GM21515 (cell line): ENCODE results near the gene SLC2A9.
"Not testable (repeated sequence)": the region's sequence is repeated elsewhere in the genome, so short reads cannot be mapped to it uniquely, and the experiment has no call there.

Source experiments
- ATAC-seq: cut with Tn5 transposase; IDR thresholded peaks from one replicate; pipeline ENCODE4 v1.9.1; 2021; ENCODE audit not compliant: unreplicated experiment

The SLC2A9 gene

DNA sequence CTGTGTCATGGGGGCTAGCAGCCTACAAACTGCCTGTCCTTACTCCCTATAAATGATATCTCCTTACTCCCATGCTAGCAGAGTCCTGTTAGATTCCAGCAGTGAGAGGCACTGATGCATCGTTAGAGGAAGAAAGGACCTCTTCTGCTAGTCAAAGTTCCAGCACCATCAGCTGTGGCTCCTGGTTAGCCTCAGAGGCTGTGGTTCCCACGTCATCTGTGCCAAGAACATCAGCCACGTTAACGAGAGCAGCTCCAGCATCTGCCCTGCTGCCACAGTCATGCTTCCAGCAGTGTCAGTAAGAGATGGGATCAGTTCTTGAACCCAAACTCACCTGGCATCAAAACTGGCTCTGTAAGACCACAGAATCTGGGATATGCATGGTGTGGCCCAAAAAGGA, 88.5 kb downstream of the SLC2A9 start:
- no peak for ATAC-seq

DNA sequence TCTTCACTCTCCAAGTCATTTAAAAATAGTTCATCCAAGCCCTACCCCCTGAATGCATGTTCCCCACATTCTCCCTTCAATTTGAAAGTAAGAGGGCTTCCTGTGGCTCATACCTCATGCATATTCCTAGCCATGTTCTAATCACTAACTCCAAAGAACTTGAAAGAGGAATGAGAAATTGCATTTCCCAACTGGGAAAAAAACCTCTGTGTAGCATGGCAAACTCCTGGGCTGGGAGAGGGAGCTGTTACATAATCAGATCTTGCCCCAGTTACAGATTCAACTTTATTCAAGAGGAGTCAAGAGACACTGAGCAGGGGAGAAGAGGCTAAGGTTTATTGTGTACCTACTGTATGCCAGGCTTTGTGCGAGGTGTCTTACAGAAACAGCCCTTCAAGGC, 90.2 kb downstream of the SLC2A9 start:
- no peak for ATAC-seq

DNA sequence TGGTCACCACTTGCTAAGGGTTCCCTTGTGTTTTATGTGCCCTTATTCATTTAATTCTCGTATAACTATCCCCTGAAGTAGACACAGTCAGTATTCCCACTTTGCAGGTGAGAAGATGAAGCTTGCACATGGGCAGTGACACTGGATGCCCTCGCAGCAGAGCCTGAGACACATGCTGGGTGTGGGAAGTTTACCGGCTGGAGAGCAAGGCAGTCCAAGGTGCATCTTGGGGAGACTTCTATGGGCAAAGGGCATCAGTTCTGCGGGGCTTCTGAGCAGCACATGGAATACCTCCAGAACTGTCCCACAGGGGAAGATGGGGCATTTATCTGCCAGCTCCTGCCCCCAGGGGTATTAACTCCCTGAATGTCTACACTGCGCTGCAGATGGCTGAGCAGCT, 92.2 kb downstream of the SLC2A9 start:
- ATAC-seq = no peak

DNA sequence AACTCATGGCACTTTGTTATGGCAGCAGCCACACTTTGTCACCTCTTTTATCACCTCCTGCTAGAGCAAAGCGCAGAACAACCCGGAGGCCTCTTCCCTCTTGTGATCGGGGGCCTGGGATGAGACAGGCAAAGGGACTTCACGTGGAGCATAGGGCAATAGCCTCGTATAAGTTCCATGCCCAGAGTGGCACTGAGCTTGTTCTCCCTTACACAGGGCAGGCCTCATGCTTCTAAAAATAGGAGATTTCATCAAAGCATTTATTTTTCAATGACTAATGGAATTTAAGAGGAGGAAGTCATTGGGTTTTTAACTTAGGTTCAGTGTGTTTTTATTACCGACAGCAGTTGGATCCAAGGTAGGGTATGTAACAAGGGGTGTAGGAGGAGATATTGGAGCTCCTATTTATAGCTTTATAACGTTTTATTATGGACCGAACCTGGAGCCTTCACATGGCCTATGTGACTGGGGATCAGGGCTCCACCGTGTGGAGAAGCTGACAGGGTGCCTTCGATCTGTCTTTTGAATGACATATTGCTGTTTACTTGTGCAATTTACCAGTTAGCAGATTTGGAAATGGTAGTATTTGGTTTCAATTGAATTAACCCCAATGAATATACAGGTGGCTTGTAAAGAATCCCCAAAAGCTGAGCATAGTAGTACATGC, 93.8 kb downstream of the SLC2A9 start:
- ATAC-seq = no peak

DNA sequence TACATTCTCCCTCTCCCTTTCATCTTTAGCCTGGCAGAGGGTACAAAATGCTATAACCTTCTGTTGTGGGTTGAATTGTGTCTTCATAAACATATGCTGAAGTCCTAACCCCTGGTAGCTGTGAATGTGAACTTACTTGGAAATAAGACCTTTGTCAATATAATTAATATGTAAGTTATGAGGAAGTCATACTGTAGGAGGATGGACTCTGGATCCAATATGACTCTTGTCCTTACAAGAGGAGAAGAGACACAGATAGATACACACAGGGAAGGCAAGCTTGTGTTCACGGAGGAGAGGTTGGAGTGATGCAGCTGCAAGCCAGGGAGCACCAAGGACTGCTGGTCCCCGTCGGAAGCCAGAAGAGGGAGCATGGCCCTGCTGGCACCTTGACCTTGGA, 94.7 kb downstream of the SLC2A9 start:
- ATAC-seq = no peak

DNA sequence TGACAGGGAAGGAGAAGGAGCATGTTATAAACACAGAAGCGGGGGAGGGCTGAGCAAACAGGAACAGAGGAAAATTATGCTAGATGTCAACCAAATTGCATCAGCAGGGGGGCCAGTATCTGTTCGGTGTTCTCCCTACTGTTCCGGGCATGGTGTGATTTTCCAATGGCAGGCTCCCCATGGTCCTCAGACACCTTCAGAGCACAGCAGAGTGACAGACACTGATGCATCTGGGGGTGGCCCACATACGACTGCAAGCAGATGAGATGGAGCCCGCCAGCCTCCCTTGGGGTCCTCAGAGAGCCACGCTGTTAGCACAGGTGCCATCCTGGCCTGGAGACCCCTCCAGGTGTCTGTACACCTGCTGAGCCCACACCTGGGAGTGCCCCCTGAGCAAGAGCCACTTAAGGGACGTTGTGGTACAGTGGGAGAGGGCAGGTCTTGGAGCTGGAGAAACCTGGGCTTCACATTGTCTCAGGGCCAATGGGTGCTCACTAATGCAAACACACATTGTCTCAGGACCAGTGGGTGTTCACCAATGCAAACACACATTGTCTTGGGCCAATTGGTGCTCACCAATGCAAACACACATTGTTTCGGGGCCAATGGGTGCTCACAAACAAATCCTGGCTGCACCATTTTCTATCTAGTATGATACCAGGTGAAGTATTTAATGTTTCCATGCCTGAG, 95.4 kb downstream of the SLC2A9 start:
- no peak for ATAC-seq

DNA sequence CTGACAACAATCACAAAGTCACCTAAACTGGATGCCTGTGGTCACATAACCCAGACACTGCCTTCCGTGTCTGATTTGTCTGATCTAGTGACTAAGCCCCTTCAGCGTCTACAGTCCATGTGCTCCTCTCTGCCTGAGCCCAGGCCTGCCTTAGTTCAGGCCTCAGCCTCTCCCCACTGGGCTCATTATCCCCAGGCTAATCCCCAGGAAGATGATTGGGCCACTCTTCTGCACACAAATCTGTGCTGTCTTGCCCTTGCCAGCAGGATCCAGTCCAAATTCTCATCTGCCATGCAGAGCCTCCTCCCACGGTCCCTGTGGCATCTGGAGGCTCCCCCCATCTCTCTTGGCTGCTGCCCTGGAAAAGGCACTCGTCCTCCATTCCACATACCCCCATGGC, 96.5 kb downstream of the SLC2A9 start:
- no peak for ATAC-seq

DNA sequence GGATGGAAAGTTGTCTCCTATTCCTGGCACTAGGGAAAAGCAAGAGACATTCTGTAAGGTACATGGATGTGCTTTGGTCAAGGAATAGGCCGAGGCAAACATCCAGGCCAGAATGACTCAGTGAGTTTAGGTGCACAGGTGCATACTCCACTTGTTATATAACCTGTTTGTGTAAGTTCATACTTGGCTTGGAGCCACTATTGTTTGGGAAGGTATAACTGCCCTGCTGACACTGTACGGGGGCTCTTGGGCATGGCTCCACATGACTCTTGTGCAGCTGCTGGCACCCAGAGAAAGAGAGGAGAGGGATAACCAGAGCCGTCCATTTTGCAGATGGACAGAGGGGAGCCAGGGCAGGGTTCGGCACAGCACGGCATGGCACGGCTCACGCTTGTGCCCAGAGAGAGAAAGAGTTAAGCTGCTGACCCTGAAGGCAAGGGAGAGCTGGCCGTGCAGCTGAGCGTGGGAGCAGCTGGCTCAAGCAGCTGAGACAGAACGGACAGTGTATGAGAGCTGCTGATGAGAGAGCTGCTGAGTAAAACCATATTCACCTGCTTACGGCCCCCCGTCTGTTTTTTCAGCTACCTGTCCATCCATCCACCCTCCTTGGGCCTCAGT, 98.0 kb downstream of the SLC2A9 start:
- no peak for ATAC-seq

DNA sequence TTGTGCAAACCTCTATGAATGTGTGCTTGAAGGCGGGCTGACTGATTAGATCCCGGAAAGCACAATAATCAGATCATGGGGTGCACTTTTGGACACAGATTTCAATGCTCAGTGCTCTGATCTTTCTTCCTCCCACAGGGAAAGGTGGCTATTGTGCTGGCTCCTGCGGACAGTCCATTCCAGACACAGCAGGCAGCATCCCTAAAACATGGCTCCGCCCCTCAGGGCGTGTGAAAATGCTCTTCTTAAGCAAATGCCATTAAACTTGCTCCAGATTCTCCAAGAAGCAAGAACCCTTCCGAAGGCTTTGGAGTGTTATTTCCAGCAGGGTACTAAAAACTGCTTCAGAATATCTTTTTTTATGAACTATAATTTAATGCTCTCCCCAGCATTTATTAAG, 100.0 kb downstream of the SLC2A9 start:
- ATAC-seq = no peak

DNA sequence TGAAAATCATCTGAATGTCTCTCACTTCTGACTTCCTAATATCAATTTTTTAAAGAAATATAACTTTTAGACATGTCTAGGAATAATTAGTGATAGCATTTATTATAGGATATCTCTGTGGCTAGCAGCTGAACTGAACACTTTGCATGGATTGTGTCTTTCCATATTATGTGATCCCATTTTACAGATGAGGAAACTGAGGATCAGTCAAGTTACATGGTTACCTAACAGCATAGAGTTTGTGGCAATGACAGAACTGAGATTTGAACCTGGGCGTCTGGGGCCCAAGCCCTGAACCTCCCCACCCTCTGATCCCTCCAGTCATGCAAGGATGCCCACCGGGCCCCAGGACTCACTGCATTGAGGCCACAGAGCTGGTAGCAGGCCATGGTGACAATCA, 101.3 kb downstream of the SLC2A9 start:
- ATAC-seq = no peak

DNA sequence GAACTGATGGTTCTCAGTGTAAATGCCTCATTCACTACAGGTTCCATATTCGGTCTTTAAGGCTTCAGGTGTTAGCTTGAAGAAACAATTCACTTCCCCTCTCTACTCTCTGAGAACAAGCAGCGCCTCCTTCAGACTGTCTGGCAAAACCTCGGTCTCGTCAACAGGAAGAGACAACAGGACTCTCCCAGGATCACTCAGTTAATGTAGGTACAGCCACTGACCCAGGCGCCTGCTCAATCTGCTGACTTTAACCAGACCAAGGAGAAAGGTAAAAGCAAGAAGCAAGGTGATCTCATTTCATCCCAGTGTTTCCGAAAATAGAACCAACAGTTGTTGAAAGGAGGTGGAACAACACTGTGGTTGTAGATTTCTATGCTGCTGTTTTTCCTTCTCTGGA, 102.2 kb downstream of the SLC2A9 start:
- no peak for ATAC-seq

DNA sequence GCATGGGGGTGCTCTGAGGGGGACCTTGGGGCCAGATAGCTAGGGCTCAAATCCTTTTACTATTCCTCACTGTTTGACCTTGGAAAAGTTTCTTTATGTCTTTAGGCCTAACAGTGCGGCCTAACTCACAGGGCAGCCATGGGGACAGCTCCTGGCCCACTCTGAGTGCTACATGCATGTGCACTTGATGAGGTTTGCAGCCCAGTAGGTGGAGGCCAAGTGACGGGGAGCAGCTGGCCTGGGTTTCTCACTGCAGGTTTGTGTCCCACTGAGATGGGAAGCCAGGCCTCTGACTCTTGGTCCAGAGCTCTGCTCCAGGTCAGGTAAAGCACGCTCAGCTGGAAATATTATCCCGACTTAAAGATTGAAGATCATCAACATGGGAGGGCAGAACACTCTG, 102.8 kb downstream of the SLC2A9 start:
- ATAC-seq = no peak

DNA sequence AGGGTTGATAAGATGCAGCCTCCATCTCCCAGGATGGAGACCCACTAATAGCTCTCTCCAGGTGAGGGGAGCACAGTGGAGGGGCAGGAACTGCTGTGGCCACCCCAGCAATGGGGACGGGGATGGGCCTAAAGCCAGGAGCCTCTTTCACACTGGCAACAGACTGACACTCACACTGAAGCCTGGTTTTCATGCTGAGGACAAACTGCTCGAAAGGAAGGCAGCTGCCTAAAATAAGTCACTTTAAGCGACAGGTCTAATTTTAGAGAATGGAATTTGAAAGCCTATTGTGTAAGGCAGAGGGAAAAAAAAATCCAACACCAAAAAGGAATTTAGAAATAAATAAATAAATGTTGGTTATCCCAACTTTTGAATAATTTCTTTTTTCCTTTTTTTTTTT, 104.4 kb downstream of the SLC2A9 start:
- ATAC-seq = no peak

DNA sequence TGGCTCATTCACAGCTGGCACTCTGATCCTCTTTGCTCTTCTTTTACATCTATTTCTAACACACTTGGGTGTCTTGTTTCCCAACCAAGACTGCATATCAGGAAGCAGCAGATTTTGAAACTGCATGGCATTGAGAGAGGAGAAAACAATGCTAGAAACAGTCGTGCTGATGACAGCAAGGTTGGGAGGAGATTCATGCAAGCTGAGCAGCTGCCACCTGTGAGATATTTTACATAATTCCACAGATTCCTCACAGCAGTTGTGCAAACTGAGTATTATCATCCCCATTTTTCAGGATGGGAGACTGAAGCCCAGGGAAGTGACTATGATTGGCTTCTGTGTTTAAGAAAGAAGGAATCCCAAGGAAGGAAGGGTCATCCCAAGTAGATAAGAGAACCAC, 105.0 kb downstream of the SLC2A9 start:
- ATAC-seq = no peak

DNA sequence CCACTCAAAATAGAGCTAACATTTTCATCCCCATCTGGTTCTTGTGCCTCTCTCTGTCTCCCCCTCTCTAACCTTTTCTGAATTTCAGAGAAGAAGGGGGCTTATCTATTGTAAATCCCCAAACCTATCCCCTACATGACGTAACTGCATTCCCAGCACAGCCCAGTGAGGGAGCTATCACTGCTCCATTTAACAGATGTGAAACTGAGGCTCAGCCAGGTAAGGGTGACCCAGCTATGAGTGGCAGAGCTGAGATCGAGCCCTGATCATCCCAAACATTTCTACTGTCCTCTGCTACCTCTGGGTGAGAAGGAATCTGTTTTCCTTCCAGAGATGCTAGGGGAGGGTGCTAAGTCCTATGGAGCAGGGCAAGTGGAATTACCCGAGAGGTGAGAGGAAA, 107.5 kb downstream of the SLC2A9 start:
- ATAC-seq = no peak

DNA sequence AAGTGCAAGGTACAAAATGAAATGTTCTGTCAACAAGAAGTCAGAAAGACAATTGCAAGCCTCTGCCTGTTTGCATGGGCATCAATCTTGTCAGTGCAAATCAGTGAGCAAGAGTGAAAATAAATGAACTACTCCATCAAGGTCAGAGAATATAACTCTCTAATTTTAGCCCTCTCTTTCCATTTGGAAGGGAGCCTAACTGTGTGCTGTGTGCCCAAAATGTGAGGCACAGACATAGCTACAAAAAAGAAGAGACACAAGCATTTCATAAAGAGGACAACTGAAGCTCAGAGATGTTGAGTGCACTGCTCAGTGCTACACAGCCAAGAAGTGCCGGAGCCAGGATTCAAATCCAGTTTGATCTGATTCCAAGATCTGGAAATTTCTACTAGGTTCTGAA, 114.3 kb downstream of the SLC2A9 start:
- ATAC-seq = no peak

DNA sequence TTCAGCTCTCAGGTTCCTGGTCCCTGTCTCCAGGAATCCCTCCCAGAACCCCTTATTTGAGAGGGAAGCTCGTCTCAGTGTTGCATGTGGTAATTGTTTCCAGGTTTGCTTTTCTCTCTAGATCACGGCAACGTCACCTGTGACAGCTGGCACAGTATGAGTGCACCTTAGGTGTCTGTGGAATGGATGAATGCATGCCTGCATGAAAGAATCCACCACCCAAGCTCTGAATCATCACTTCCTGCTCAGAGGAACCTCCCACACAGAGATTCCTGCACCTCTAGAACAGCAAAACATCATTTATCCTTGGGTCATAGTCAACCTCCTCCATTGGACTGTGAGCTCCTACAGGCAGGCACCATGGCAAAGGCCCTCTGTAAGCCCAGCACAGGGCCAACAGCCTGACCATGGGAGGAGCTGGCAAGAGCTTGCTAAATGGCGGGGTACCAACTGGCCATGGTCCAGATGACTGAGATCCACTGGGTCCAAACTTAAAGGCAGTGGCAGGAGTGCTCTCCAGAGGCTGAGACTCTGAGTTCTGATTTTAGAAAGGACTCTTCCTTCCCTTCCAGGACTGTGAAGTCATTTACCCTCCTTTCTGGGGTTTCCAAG, 116.2 kb downstream of the SLC2A9 start:
- no peak for ATAC-seq

DNA sequence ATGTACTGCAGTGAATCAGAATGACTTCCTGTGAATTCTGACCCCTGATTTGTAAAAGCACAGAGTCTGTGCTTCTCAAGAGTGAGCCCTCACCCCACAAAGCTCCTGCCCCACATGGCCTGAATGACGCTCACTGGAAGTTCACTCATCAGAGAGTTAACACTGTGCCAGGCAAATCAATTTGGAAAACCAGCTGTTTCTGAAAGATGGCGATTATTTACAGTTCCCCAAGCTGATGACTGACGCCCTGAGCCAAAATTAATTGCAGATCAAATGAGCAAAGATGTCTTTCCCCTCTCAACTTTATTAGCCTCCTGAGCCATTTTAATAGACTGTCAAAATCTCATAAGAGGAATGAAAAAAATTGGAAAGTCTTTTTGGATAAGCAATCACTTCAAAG, 118.0 kb downstream of the SLC2A9 start:
- ATAC-seq = no peak

DNA sequence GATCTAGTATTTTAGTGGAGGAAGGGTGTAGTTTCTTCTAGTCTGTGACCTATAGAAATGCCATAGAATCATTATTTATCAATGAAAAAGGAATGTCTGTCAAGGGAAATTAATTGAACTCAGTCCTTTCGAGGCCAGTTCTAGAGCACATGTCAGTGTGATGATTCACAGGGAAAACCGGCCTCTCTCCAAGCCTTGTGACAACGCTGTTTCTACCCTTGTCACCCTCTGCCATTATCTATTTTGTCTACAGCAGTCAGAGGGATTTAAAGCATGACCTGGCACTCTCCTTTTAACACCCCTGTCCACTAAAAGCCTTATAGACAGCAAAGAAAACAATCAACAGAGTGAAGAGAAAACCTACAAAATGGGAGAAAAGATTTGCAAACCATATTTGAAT, 120.0 kb downstream of the SLC2A9 start:
- ATAC-seq = no peak

DNA sequence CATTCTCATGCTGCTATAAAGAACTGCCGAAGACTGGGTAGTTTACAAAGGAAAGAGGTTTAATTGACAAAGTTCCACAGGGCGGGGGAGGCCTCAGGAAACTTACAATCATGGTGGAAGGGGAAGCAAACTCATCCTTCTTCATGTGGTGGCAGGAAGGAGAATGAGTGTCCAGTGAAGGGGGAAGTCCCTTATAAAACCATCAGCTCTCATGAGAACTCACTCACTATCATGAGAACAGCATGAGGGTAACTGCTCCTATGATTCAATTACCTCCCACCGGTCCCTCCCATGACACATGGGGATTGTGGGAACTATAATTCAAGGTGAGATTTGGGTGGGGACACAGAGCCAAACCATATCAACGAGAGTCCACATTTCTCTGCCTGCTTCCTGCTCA, 120.7 kb downstream of the SLC2A9 start:
- ATAC-seq = not testable (repeated sequence)

DNA sequence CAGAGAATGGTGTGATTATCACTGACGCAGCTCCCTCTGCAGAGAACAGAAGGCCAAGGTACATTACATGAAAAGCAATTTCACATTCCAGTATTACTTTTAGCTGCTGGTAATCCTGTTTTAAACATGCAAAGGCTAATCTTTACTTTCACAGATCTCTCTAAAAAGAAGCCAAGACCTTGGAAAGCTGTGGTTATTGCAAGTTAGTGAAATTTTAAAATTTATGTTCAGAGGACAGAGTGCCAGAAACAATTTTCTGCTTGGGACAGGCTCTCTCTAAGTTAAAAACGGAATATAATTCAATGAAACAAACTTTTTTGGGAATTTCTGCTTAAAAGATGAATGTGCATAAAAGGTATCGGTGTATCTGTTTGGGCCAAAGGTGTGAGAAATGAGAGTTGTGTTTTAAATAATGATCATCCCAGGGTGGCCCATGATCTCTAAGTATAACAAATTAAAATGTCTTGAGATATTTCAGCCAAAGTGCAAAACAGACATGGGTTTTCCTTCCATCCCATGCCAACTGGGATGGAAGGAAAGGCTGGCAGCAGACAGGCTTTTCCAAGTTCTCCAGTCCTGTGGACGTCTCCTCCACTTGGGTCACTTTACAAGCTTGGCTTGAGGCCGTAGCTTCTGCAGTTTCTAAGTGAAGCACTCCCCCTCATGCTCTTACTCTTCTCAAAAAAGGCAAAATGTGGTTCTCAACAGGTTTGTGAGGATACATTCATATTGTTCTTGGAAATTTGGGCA, 121.8 kb downstream of the SLC2A9 start:
- ATAC-seq = no peak
